Lung (tissue), 12 donors: Measurements from ENCODE around the gene DENND4B. TPM values are rescaled to one million over a fixed set of nuclear protein-coding genes. Genes with fewer than 3 reads are reported as not detected.

Source experiments
- ATAC-seq: fragments of 200-7000 bp; cut with Tn5 transposase; one replicate; pipeline ENCODE4 v1.9.1; 2020; ENCODE audit warnings: moderate number of reproducible peaks; ENCODE audit not compliant: insufficient read depth, low FRiP score
- DNase-seq, 3 donors: peaks; one replicate each; pipeline ENCODE4 v3.0.0-alpha.2; 2013 to 2017
- H3K27ac ChIP-seq, 2 donors: one replicate each; pipeline ENCODE4 v1.5.1; 2013; ENCODE audit warnings: mild to moderate bottlenecking in 2 of 2, moderate library complexity in 2 of 2, control low read depth in 1 of 2, inconsistent platforms in 1 of 2, low read depth in 1 of 2, low read length in 1 of 2
- H3K27me3 ChIP-seq, 3 donors: one replicate each; pipeline ENCODE4 v1.5.1; 2013; ENCODE audit warnings: low read length in 2 of 3; ENCODE audit not compliant: control insufficient read depth in 3 of 3, insufficient read depth in 3 of 3
- H3K36me3 ChIP-seq, 4 donors: one replicate each; pipeline ENCODE4 v1.5.1; 2013; ENCODE audit warnings: low read length in 4 of 4, mild to moderate bottlenecking in 1 of 4, moderate library complexity in 1 of 4; ENCODE audit not compliant: control insufficient read depth in 4 of 4, insufficient read depth in 4 of 4
- H3K4me1 ChIP-seq, 5 donors: one replicate each; pipeline ENCODE4 v1.5.1; 2013; ENCODE audit warnings: low read length in 5 of 5, mild to moderate bottlenecking in 2 of 5, moderate library complexity in 1 of 5; ENCODE audit not compliant: control insufficient read depth in 5 of 5, insufficient read depth in 5 of 5
- H3K4me3 ChIP-seq: one replicate; pipeline ENCODE4 v1.5.1; 2013; ENCODE audit warnings: mild to moderate bottlenecking, control low read depth, moderate library complexity
- H3K9ac ChIP-seq, 2 donors: one replicate each; pipeline ENCODE4 v1.5.1; 2013; ENCODE audit warnings: low read length in 2 of 2, control low read depth in 1 of 2; ENCODE audit not compliant: insufficient read depth in 1 of 2
- H3K9me3 ChIP-seq, 4 donors: one replicate each; pipeline ENCODE4 v1.5.1; 2013; ENCODE audit warnings: low read length in 3 of 4, mild to moderate bottlenecking in 1 of 4, moderate library complexity in 1 of 4; ENCODE audit not compliant: control insufficient read depth in 4 of 4, insufficient read depth in 3 of 4
- WGBS, 2 donors: extraction: QIAGEN DNeasy Blood & Tissue Kit; methylation state at CpG; one replicate each; pipeline ENCODE4 v1.1.7; 2013; 5-methylcytosine and 5-hydroxymethylcytosine counted together
- polyA plus RNA-seq, 2 donors: library from polyadenylated mRNA; stranded (reverse); fragments of 200-250 nt; gene quantifications; one replicate each; pipeline ENCODE4 v1.2.1, GENCODE V29; 2013
- total RNA-seq, 2 donors: library from RNA; depleted of rRNA in 1 of 2; stranded (reverse); fragments of >200 nt in 1 of 2; gene quantifications; one replicate each; pipeline ENCODE4 v1.2.1, GENCODE V29; 2014 to 2021
- TF ChIP-seq, protein P1 (sequence below): IDR thresholded peaks from 2 replicates; pipeline ENCODE4 v1.5.1; 2012; ENCODE audit warnings: mild to moderate bottlenecking; ENCODE audit errors: control extremely low read depth, extremely low read depth
- donor health status: control.
- donor health status: control.
- donor health status: Bipolar disorder and iron deficiency.
- donor health status: healthy.
- donor health status: DM: yes; HTN: yes; CAD: no.

DENND4B gene
- total and polyA plus RNA-seq, 4 donors: 40.5 to 84.7 (median 59.4) TPM

GRCh38 chr1:153945795-153946621, 510 bp downstream of the DENND4B start:
- Histone ChIP-seq H3K36me3 (peaks cover 0 to 35% (median 31%) of the 10 kb centered on the region in 4 donors), H3K27ac (peak overlapping the region; percentile 97 to 99), H3K4me3 (peak overlapping the region; percentile 75), H3K27me3 (no peaks in the 10 kb centered on the region), H3K9me3 (no peaks in the 10 kb centered on the region), H3K4me1 (peaks cover 0 to 14% (median 8%) of the 10 kb centered on the region in 5 donors), H3K9ac (peak overlapping the region; percentile 55 to 76)
- DNase-seq (peak; percentile 56 to 72 (median 70)), ATAC-seq (peak; percentile 79)
- TF ChIP-seq, protein P1, sequence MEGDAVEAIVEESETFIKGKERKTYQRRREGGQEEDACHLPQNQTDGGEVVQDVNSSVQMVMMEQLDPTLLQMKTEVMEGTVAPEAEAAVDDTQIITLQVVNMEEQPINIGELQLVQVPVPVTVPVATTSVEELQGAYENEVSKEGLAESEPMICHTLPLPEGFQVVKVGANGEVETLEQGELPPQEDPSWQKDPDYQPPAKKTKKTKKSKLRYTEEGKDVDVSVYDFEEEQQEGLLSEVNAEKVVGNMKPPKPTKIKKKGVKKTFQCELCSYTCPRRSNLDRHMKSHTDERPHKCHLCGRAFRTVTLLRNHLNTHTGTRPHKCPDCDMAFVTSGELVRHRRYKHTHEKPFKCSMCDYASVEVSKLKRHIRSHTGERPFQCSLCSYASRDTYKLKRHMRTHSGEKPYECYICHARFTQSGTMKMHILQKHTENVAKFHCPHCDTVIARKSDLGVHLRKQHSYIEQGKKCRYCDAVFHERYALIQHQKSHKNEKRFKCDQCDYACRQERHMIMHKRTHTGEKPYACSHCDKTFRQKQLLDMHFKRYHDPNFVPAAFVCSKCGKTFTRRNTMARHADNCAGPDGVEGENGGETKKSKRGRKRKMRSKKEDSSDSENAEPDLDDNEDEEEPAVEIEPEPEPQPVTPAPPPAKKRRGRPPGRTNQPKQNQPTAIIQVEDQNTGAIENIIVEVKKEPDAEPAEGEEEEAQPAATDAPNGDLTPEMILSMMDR: no peak
- 0% methylated on average over 48 to 95 of the region's 95 CpGs for WGBS, 2 donors

DNA sequence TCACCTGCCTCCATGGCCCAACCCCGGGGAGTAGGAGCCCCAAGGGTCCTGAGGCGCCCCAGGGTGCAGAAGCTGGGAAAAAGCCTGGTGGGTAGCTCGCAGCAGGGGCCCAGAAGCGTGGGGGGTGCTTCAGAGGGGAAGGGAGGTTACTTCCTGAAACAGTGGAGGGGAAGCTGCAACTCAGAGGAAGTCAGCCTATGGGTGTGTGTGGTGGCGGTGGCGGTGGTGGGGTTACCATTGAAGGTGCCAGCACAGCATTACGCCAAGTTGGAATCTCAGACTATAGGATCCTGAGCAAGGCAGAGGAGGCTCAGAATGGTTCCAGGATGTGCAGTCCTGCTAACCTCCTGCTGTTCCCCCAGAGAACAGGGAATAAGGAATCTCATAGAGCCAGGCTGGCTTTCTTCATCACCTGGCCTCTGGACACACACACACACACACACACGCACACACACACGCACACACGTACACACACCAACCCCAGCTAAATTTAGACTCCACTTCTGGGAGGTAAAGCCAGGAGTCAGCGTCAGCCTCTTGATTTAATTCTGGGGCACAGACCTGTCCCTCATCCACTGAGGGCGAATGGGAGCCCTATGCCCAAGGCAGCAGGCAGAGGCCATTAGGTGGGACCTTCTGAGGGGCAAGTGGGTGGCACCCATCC, 1.3 kb downstream of the DENND4B start:
- Histone ChIP-seq H3K9me3 (no peaks in the 10 kb centered on the region), H3K9ac (peak overlapping the region; percentile 55 to 76), H3K27ac (peak overlapping the region; percentile 97 to 99), H3K4me3 (peak overlapping the region; percentile 75), H3K27me3 (no peaks in the 10 kb centered on the region), H3K4me1 (peaks cover 0 to 14% (median 8%) of the 10 kb centered on the region in 5 donors), H3K36me3 (peaks cover 0 to 41% (median 27%) of the 10 kb centered on the region in 4 donors)
- WGBS, 2 donors: 12 to 18% methylated on average over 12 of the region's 12 CpGs
- ATAC-seq: peak; percentile 28
- TF ChIP-seq, protein P1: no peak
- DNase-seq: peak in 2 of 3 donors; percentile 28 to 45

DNA sequence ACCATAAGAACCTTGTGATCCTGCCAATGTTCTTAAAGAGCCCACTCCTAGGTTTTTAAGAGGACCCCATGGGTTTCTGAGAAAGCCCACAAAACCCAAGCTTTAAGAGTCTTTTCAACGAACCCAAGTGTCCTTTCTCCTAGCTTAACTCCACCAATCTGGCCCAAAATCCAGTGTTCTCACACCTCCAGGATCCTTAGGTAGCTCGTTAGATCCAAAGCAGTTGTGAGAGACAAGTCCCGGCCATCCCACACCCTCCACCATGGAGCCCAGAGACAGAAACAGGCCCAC, 1.7 kb downstream of the DENND4B start:
- Histone ChIP-seq H3K9ac (no peak overlapping the region), H3K27ac (peak overlapping the region; percentile 97 to 99), H3K27me3 (no peaks in the 10 kb centered on the region), H3K4me1 (peaks cover 0 to 14% (median 8%) of the 10 kb centered on the region in 5 donors), H3K36me3 (peaks cover 0 to 45% (median 24%) of the 10 kb centered on the region in 4 donors), H3K9me3 (no peaks in the 10 kb centered on the region), H3K4me3 (peak overlapping the region; percentile 75)
- ATAC-seq (no peak), DNase-seq (no peak)
- TF ChIP-seq, protein P1: no peak
- WGBS, 2 donors: 12 to 43% methylated on average over 3 of the region's 3 CpGs
